Neural cell (in vitro differentiated cells): Measurements from ENCODE around the gene HOXB4. TPM values are rescaled to one million over a fixed set of nuclear protein-coding genes. Genes with fewer than 3 reads are reported as not detected.

Experiments used
- H2AFZ ChIP-seq: fragments of 200-600, 300-800 bp; sonication (generic), shearing (Covaris generic); 2 replicates; pipeline ENCODE4 v1.6.0; 2014; ENCODE audit warnings: low read depth, mild to moderate bottlenecking, antibody characterized with exemption, low read length, moderate library complexity
- H3F3A ChIP-seq: fragments of 200-600 bp; shearing (Covaris generic); 2 replicates; pipeline ENCODE4 v1.6.1; 2016; ENCODE audit warnings: mild to moderate bottlenecking, moderate library complexity, mixed read lengths, antibody characterized with exemption, low read length; ENCODE audit not compliant: insufficient read depth, poor library complexity, severe bottlenecking
- H3K27ac ChIP-seq: fragments of 200-600, 300-800 bp; sonication (generic), shearing (Covaris generic); 2 replicates; pipeline ENCODE4 v1.5.1; 2014; ENCODE audit warnings: mild to moderate bottlenecking, low read length, moderate library complexity
- H3K27me3 ChIP-seq: fragments of 300-800, 200-600 bp; sonication (generic), shearing (Covaris generic); 2 replicates; pipeline ENCODE4 v1.6.0; 2014; ENCODE audit warnings: mild to moderate bottlenecking, low read depth, low read length, moderate library complexity; ENCODE audit not compliant: insufficient read depth
- H3K36me3 ChIP-seq: fragments of 300-800, 200-600 bp; sonication (generic), shearing (Covaris generic); 2 replicates; pipeline ENCODE4 v1.5.1; 2014; ENCODE audit warnings: mild to moderate bottlenecking, antibody characterized with exemption, low read length, moderate library complexity; ENCODE audit not compliant: insufficient read depth
- H3K4me2 ChIP-seq: fragments of 300-800, 200-600 bp; sonication (generic), shearing (Covaris generic); 2 replicates; pipeline ENCODE4 v1.6.0; 2014; ENCODE audit warnings: mild to moderate bottlenecking, low read length
- H3K4me3 ChIP-seq: fragments of 300-800, 200-600 bp; sonication (generic), shearing (Covaris generic); 2 replicates; pipeline ENCODE4 v1.5.1; 2014; ENCODE audit warnings: mild to moderate bottlenecking, low read length, moderate library complexity
- H3K79me2 ChIP-seq: fragments of 200-600 bp; shearing (Covaris generic); replicated peaks from 2 replicates; pipeline ENCODE4 v1.6.0; 2014; ENCODE audit warnings: mild to moderate bottlenecking, low read length, moderate library complexity; ENCODE audit not compliant: insufficient read depth
- H3K9ac ChIP-seq: fragments of 300-800, 200-600 bp; sonication (generic), shearing (Covaris generic); 2 replicates; pipeline ENCODE4 v1.6.1; 2016; ENCODE audit warnings: mild to moderate bottlenecking, low read length, mixed read lengths
- H3K9me2 ChIP-seq: fragments of 200-600 bp; shearing (Covaris generic); 2 replicates; pipeline ENCODE4 v1.6.1; 2016; ENCODE audit warnings: mild to moderate bottlenecking, low read length, mixed read lengths; ENCODE audit not compliant: insufficient read depth
- H3K9me3 ChIP-seq: fragments of 200-600, 300-800 bp; sonication (generic), shearing (Covaris generic); 2 replicates; pipeline ENCODE4 v1.6.1; 2016; ENCODE audit warnings: mild to moderate bottlenecking, mixed run types, low read length, moderate library complexity, mixed read lengths
- H4K20me1 ChIP-seq: fragments of 200-600 bp; shearing (Covaris generic); 2 replicates; pipeline ENCODE4 v1.6.1; 2016; ENCODE audit warnings: mild to moderate bottlenecking, mixed run types; ENCODE audit not compliant: insufficient read depth
- EP300 ChIP-seq: fragments of 450-650 bp; conservative IDR thresholded peaks from 2 replicates; pipeline ENCODE4 v1.6.1; 2014; ENCODE audit warnings: antibody characterized with exemption, mild to moderate bottlenecking, moderate library complexity; ENCODE audit not compliant: poor library complexity, severe bottlenecking
- EZH2 ChIP-seq: fragments of 200-600, 300-800 bp; shearing (Covaris generic), sonication (generic); IDR thresholded peaks from 2 replicates; pipeline ENCODE4 v1.6.1; 2014; ENCODE audit warnings: antibody characterized with exemption, low read length, borderline replicate concordance, mild to moderate bottlenecking; ENCODE audit not compliant: insufficient read depth, poor library complexity, severe bottlenecking
- MXI1 ChIP-seq: fragments of 450-650 bp; conservative IDR thresholded peaks from 2 replicates; pipeline ENCODE4 v1.6.1; 2014; ENCODE audit warnings: antibody characterized with exemption, mild to moderate bottlenecking; ENCODE audit not compliant: poor library complexity, severe bottlenecking
- POLR2AphosphoS5 ChIP-seq: IDR thresholded peaks from 2 replicates; pipeline ENCODE4 v1.6.1; 2012
- RAD21 ChIP-seq: fragments of 450-650 bp; conservative IDR thresholded peaks from 2 replicates; pipeline ENCODE4 v1.6.1; 2014; ENCODE audit warnings: antibody characterized with exemption, mild to moderate bottlenecking, moderate library complexity
- REST ChIP-seq: IDR thresholded peaks from 2 replicates; pipeline ENCODE4 v1.6.1; 2012; ENCODE audit warnings: borderline replicate concordance
- SMC3 ChIP-seq: fragments of 450-650 bp; conservative IDR thresholded peaks from 2 replicates; pipeline ENCODE4 v1.6.1; 2014; ENCODE audit warnings: antibody characterized with exemption, mild to moderate bottlenecking, moderate library complexity; ENCODE audit not compliant: poor library complexity
- TAF1 ChIP-seq: IDR thresholded peaks from 2 replicates; pipeline ENCODE4 v1.6.1; 2012; ENCODE audit warnings: low read depth
- polyA plus RNA-seq: library from polyadenylated mRNA; depleted of rRNA; stranded (reverse); fragments of >200 nt; gene quantifications from 2 replicates; pipeline ENCODE4 v1.2.3, GENCODE V29; 2014
- TF ChIP-seq, protein P1 (sequence below): fragments of 450-650 bp; IDR thresholded peaks from 2 replicates; pipeline ENCODE4 v1.5.1; 2014; ENCODE audit warnings: antibody characterized with exemption, mild to moderate bottlenecking, moderate library complexity; ENCODE audit not compliant: poor library complexity, severe bottlenecking

HOXB4 gene
- polyA plus RNA-seq, 1 donor from 2014 or later, result not detected

DNA sequence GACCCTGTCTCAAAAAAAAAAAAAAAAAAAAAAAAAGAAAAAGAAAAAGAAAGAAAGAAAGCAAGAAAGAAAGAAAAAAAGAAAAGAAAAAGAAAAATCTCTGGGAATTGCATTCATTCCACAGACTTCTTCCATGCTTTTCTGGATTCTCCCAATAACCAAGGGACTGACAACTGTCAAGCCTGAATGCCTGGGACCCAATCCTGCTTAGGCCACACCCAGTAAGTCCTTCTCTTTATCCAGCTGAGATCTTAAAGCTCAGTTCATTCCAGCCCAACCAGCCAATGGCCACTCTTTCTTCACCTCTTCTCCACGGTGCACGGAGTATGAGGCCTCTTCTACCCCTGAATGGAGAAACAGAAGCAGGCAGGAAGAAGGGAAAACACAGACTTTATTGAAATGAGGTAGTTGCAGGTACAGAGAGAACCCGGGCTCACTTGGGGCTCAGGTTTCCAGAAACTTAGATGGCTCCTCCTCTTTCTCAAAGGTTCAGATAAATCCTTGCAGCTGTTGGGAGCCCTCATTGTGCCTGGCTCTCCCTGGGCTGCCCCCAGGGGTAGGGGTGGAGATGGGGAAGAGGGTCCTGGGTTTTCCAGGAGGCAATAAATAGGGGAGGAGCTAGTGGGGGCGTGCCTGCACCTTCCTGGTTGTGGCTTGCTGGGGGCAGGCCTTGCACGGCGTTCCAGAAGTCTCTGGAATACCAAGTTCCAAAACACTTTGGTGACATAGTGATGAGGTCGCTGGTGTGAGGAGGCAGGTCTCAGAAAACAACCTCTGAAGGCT, 49.8 kb downstream of the HOXB4 start:
- H3F3A ChIP-seq, result no peaks in the 10 kb centered on the region
- H2AFZ ChIP-seq, result no peak overlapping the region
- no peak overlapping the region for H3K9ac ChIP-seq
- no peaks in the 10 kb centered on the region for H3K79me2 ChIP-seq
- peaks cover 99% of the 10 kb centered on the region for H3K27me3 ChIP-seq
- no peaks in the 10 kb centered on the region for H4K20me1 ChIP-seq
- no peak overlapping the region for H3K4me3 ChIP-seq
- no peak overlapping the region for H3K27ac ChIP-seq
- no peaks in the 10 kb centered on the region for H3K9me3 ChIP-seq
- H3K9me2 ChIP-seq, result no peaks in the 10 kb centered on the region
- H3K36me3 ChIP-seq, result no peaks in the 10 kb centered on the region
- no peak overlapping the region for H3K4me2 ChIP-seq
- TF ChIP-seq EP300 (no peak), MXI1 (no peak), TAF1 (no peak), POLR2AphosphoS5 (no peak), RAD21 (no peak), SMC3 (no peak), EZH2 (no peak), REST (no peak)
- TF ChIP-seq, protein P1, sequence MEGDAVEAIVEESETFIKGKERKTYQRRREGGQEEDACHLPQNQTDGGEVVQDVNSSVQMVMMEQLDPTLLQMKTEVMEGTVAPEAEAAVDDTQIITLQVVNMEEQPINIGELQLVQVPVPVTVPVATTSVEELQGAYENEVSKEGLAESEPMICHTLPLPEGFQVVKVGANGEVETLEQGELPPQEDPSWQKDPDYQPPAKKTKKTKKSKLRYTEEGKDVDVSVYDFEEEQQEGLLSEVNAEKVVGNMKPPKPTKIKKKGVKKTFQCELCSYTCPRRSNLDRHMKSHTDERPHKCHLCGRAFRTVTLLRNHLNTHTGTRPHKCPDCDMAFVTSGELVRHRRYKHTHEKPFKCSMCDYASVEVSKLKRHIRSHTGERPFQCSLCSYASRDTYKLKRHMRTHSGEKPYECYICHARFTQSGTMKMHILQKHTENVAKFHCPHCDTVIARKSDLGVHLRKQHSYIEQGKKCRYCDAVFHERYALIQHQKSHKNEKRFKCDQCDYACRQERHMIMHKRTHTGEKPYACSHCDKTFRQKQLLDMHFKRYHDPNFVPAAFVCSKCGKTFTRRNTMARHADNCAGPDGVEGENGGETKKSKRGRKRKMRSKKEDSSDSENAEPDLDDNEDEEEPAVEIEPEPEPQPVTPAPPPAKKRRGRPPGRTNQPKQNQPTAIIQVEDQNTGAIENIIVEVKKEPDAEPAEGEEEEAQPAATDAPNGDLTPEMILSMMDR, result no peak

- Histone ChIP-seq H3K9ac (no peak overlapping the region), H3K4me2 (no peak overlapping the region), H3K36me3 (no peaks in the 10 kb centered on the region), H3K27ac (no peak overlapping the region), H3K9me3 (no peaks in the 10 kb centered on the region), H4K20me1 (no peaks in the 10 kb centered on the region), H2AFZ (no peak overlapping the region), H3K79me2 (no peaks in the 10 kb centered on the region), H3K27me3 (peaks cover 100% of the 10 kb centered on the region), H3K9me2 (no peaks in the 10 kb centered on the region), H3K4me3 (no peak overlapping the region), H3F3A (no peaks in the 10 kb centered on the region)
- no peak for TF ChIP-seq MXI1
- TF ChIP-seq EZH2, result no peak
- TF ChIP-seq REST, result no peak
- TF ChIP-seq RAD21, result no peak
- TF ChIP-seq SMC3, result no peak
Observed at GRCh38 chr17:48527547-48527932, 50.6 kb downstream of the HOXB4 start.
